Erythroblast (primary cell): ENCODE results near the gene TIMELESS.

Source experiments
- GATA1 ChIP-seq: IDR thresholded peaks from 2 replicates; pipeline ENCODE4 v1.6.1; 2011; ENCODE audit warnings: low read depth, mild to moderate bottlenecking, control low read depth, low read length, moderate library complexity
- POLR2A ChIP-seq: IDR thresholded peaks from 2 replicates; pipeline ENCODE4 v1.6.1; 2011; ENCODE audit warnings: mild to moderate bottlenecking, low read length

GRCh38 chr12:56488041-56488955 is 39.1 kb upstream of the TIMELESS start, which contains the start of gene GLS2:
- TF ChIP-seq POLR2A (no peak), GATA1 (no peak)
